Keratinocyte (primary cell): Measurements from ENCODE around the gene NFASC.

Source experiments
- CTCF ChIP-seq, 3 experiments: IDR thresholded peaks in 1 of 3; conservative IDR thresholded peaks in 1 of 3; optimal IDR thresholded peaks in 1 of 3; 2 replicates in 2 of 3; 3 replicates in 1 of 3; pipeline versions ENCODE3 to v1.5.1; 2011; ENCODE audit warnings: low read length in 3 of 3, mild to moderate bottlenecking in 3 of 3, moderate library complexity in 2 of 3, control low read depth in 1 of 3, inconsistent platforms in 1 of 3; ENCODE audit not compliant: insufficient read depth in 2 of 3; ENCODE audit errors: extremely low read depth in 1 of 3
- EZH2 ChIP-seq: IDR thresholded peaks from one replicate; pipeline ENCODE4 v1.6.1; 2012; ENCODE audit warnings: inconsistent platforms, mild to moderate bottlenecking, low read length, moderate library complexity

- TF ChIP-seq CTCF (optimal IDR thresholded peaks at IDR 0.05 in 1 of 3, IDR thresholded peaks at IDR 0.05 in 1 of 3, conservative IDR thresholded peaks at IDR 0.05 in 1 of 3; ENCODE audit: extremely low read depth in 1 of 3, insufficient read depth in 2 of 3, low read length in 3 of 3) (no peak), EZH2 (no peak)
These were observed 59.5 kb downstream of the NFASC start for GRCh38 chr1:204930155-204930523.
